GM10248 (cell line): ENCODE measurements around the gene SLC2A4.

Experiments
- CTCF ChIA-PET: fragments of 300-600 bp; sonication (Branson Sonifier 250); formaldehyde crosslinking; extraction: SDS; loops from one replicate; lab custom pipeline; 2021; ENCODE audit warnings: antibody characterized with exemption; lab: Yijun Ruan, JAX
- POLR2A ChIA-PET: fragments of 350-650 bp; sonication (Branson Sonifier 250); formaldehyde crosslinking; extraction: SDS; loops from one replicate; lab custom pipeline; 2020; ENCODE audit warnings: antibody characterized with exemption; lab: Yijun Ruan, JAX
- DNase-seq: peaks from one replicate; pipeline ENCODE4 v3.0.0; 2012; ENCODE audit errors: extremely low spot score
- TF ChIP-seq, protein P1 (sequence below): IDR thresholded peaks from 2 replicates; pipeline ENCODE4 v1.5.1; 2012; ENCODE audit warnings: mild to moderate bottlenecking, low read depth; ENCODE audit errors: extremely low read depth, missing control alignments, control extremely low read depth

Gene SLC2A4

DNA sequence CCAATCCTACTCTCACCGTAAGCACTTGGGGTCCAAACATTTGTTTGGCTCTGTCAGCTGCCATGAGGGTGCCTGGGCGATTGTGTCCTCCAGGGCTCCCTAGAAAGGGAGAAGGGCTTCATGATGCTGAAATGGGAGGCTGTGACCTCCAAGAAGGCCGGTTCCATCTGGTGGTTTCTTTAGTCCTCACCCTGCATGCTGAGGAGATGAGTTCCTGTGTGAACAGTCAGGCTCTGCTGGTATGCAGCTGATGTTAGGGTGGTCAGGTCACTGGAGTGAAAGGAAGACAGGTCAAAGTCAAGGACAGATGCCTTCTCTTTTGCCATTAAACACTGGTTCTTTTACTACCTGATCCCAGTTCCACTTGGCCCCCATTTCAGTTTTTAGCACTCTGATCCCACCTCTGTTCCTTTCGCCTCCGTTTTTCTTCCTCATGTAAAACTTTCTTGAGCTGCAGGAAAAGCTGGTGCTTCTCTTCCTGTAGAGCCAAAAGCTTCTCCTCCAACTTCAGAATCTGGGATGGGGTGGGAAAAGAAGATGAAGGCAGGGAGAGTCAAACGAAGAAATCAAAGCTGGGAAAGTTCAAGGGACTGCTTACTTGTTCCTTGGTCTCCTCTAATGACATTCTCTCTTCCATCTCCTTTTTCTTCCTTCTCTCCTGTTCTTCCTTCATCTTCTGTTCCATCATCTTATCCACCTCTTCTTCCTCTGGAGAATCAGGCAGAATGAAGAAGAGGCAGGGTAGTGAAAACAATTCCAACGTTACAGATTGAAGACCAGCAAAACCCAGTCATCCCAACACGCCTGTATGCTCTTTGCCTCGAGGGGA, 32.6 kb downstream of the SLC2A4 start:
- DNase-seq = no peak
- CTCF ChIA-PET = interaction anchor here (1.0 to 4.2 kb wide), 7 partner anchors 8 to 41 kb away, joined by 3 to 32 read pairs (median 4); partner anchors contain the start of gene TMEM95
- POLR2A ChIA-PET = interaction anchor here (1.7 to 1.9 kb wide), 2 partner anchors 15 to 90 kb away, joined by 4 to 5 read pairs; partner anchors contain the start of genes NEURL4 and TMEM256
- TF ChIP-seq, protein P1, sequence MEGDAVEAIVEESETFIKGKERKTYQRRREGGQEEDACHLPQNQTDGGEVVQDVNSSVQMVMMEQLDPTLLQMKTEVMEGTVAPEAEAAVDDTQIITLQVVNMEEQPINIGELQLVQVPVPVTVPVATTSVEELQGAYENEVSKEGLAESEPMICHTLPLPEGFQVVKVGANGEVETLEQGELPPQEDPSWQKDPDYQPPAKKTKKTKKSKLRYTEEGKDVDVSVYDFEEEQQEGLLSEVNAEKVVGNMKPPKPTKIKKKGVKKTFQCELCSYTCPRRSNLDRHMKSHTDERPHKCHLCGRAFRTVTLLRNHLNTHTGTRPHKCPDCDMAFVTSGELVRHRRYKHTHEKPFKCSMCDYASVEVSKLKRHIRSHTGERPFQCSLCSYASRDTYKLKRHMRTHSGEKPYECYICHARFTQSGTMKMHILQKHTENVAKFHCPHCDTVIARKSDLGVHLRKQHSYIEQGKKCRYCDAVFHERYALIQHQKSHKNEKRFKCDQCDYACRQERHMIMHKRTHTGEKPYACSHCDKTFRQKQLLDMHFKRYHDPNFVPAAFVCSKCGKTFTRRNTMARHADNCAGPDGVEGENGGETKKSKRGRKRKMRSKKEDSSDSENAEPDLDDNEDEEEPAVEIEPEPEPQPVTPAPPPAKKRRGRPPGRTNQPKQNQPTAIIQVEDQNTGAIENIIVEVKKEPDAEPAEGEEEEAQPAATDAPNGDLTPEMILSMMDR = no peak

DNA sequence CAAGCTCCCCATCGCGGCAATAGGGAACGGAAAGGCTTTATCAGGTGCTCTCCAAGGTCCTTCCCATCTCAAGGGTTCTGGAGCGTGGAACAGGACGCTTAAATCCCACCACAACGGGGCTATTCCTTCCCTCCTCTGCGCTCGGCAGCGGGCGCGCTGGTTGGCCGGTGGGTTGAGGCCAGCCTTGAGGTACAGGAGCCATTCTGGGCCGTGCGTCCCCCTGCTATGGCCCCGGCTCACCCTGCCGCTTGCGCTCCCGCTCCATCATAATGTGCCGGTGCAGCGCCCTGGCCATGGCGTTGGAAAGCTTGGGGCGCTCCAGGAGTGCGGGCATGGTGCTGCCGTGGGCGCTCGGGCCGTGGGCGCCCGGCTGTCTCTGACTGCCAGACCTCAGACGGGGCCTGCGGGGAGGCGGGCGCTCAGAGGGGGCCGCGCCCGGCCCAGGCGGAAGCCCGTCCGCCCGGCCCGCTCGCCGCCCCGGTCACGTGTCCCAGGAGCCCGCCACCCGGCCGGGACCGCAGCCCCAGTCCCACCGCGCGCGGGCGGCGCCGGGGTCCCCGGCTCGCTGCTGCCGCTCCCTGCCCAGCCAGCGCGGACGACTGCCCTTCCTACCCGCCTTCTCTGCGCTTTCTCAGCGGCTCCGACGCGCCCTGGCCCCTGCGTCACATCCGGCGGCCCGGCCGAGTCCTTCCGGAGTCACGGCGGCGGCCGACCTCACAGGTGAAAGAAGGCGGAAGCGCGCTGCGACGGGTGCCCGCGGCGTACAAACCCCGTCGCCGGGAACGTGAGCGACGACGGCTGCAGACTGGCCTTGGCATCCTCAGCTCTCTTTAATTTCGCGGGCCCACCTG, 33.4 kb downstream of the SLC2A4 start, which contains the start of gene GPS2:
TSS of gene GPS2 (minus strand) at position 642 of the 851 bp plus-strand sequence. CDS start at position 334, 308 bp downstream.
- ChIA-PET CTCF (interaction anchor here (1.1 to 4.2 kb wide), 4 partner anchors 10 to 19 kb away, joined by 3 to 32 read pairs (median 12); no protein-coding TSS in a partner anchor), POLR2A (interaction anchor here (0.5 to 1.9 kb wide), 4 partner anchors 9 to 89 kb away, joined by 4 to 6 read pairs (median 4); partner anchors contain the start of genes NEURL4 and TMEM256)
- DNase-seq = peak; percentile 95
- TF ChIP-seq, protein P1 = no peak

DNA sequence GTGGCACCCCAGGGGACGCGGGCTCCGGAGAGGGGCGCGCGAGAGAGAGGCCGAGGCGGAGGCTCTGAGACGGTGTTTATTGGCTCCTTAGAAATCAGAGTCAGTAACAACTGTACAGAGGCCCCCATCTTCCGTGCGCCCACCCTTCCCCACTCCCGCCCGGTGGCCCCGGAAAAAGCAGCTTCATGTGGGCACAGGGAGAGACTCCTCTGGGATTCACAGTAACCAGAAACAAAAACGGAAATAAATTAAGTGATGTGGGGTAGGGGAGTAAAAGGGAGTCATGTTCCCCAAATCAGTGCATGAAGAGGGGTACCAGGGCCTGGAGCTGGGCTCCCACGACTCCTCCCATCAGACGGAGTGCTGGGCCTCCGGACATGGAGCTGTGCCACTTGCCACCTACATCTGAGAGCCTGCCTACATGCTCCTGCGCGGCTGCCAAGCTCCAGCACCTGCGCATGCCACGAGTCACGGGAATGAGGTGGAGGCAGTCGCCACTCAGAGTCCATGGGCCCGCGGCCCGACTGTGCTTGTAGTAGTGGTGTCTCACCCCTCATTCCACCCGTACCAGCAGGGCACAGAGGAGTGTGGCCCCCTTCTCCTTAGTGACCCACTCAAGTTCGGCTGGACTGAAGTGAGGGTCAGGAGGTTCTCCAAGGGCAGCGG, 34.2 kb downstream of the SLC2A4 start:
- DNase-seq = no peak
- CTCF ChIA-PET = interaction anchor here (1.9 to 4.2 kb wide), 3 partner anchors 9 to 19 kb away, joined by 4 to 32 read pairs (median 19); no protein-coding TSS in a partner anchor
- POLR2A ChIA-PET = interaction anchor here (0.5 to 1.3 kb wide), 2 partner anchors 10 to 14 kb away, joined by 4 to 6 read pairs; partner anchors contain the start of gene NEURL4
- TF ChIP-seq, protein P1 = no peak

DNA sequence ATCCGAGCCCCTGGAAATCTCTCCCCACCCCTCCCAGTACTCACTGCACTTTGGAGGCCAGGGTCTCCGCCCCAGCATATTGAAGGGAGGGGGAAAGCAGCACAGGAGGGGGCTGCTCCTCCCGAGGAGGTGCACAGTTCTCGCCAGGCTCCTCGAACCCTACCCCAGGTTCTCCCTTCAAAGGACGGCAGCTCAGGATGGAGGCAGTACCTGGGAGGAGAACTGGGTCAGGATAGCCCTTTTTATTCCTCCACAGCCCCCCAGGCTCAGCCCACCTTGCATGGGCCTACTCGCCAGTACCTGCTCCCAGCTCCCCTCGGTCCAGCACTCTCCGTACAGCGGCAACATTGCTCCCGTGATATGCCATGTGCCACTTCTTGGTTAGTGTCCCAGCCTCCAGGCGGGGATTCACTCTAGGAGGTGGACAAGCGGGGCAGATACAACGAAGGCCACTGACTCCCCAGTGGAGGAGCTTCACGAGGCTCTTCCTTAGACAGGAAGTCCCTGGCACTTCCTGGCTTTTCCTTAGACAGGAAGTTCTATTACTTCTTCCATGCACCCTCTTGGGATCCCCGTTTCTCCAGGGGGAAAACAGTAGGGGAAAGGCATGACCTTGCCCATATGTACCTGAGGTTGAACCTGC, 35.8 kb downstream of the SLC2A4 start:
- TF ChIP-seq, protein P1 = no peak
- ChIA-PET CTCF (interaction anchor here (0.8 to 1.1 kb wide), 2 partner anchors 29 to 38 kb away, joined by 3 read pairs; partner anchors contain the start of gene TMEM95), POLR2A (interaction anchor here (0.7 kb wide), 1 partner anchor 13 kb away, joined by 3 read pairs; no protein-coding TSS in a partner anchor)
- DNase-seq = no peak

DNA sequence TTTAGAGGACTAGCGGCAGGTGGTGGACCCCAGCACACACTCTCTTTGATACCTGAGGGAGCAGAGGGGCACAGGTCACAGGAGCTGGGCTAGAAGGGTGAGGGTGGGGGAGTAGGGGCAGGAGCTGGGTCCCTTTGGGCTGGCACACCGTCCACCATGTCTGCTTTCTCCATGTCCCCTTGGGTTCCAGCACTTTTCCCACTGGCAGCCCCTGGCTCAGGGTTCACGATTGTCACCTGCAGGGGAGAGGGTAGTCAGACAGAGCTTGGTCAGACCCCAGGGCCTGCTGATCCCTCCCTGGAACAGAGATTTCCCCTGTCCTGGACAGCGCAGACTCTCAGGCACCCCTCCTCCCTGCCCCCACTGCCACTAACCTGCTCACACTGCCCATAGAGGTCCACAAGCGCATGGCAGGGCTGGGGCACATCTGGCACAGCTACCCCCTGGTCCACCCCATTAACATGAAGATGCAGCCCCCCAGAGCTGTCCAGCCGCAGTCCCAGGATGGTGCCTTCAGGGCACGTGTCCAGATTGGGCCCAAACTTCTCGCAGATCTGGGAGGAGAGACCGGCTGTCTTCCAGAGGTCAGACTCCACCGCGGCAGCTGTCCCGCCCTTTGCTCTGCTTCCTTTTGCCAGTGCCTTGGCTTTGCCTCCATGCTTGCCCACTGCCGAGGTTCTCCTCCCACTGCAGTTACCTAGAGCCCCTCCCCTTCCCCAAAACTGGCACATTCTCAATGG, 36.8 kb downstream of the SLC2A4 start:
- CTCF ChIA-PET = interaction anchor here (0.8 kb wide), 1 partner anchor 37 kb away, joined by 3 read pairs; the partner anchor contains the start of gene TMEM95
- TF ChIP-seq, protein P1 = no peak
- POLR2A ChIA-PET = interaction anchor here (0.5 kb wide), 1 partner anchor 255 kb away, joined by 3 read pairs; no protein-coding TSS in a partner anchor
- no peak for DNase-seq
